Measurements from ENCODE around the gene CDH26. TPM values are rescaled to one million over a fixed set of nuclear protein-coding genes. Genes with fewer than 3 reads are reported as not detected.
A peak's percentile ranks its signal among the peaks of the same experiment; 100 is the strongest.

CDH26 gene
- total and polyA plus RNA-seq, 12 donors = 0.34 to 2.4 (median 0.89) TPM

- no peak for ATAC-seq
- H3K4me3 ChIP-seq = no peak overlapping the region
- H3K9me3 ChIP-seq = no peaks in the 10 kb centered on the region
- intact Hi-C loops (cut with DNase I) = loop anchor here in 1 of 10 donors (10.0 kb wide), 1 partner anchor 68 kb away; no protein-coding TSS in a partner anchor
- WGBS, 2 donors = 83 to 85% methylated on average over 7 of the region's 7 CpGs
- H3K27ac ChIP-seq = no peak overlapping the region
- no peak for DNase-seq
- no peaks in the 10 kb centered on the region for H3K36me3 ChIP-seq
- TF ChIP-seq, protein P1, sequence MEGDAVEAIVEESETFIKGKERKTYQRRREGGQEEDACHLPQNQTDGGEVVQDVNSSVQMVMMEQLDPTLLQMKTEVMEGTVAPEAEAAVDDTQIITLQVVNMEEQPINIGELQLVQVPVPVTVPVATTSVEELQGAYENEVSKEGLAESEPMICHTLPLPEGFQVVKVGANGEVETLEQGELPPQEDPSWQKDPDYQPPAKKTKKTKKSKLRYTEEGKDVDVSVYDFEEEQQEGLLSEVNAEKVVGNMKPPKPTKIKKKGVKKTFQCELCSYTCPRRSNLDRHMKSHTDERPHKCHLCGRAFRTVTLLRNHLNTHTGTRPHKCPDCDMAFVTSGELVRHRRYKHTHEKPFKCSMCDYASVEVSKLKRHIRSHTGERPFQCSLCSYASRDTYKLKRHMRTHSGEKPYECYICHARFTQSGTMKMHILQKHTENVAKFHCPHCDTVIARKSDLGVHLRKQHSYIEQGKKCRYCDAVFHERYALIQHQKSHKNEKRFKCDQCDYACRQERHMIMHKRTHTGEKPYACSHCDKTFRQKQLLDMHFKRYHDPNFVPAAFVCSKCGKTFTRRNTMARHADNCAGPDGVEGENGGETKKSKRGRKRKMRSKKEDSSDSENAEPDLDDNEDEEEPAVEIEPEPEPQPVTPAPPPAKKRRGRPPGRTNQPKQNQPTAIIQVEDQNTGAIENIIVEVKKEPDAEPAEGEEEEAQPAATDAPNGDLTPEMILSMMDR (IDR thresholded peaks at IDR 0.05) = no peak
- H3K4me1 ChIP-seq = peaks cover 0 to 29% (median 0%) of the 10 kb centered on the region in 9 donors
- H3K27me3 ChIP-seq = no peaks in the 10 kb centered on the region
Measured at GRCh38 chr20:59987135-59987534, 28.9 kb downstream of the CDH26 start.

GRCh38 chr20:59988141-59988540 lies 29.9 kb downstream of the CDH26 start:
- no peaks in the 10 kb centered on the region for H3K9me3 ChIP-seq
- 52 to 61% methylated on average over 5 of the region's 5 CpGs for WGBS, 2 donors
- H3K36me3 ChIP-seq = no peaks in the 10 kb centered on the region
- ATAC-seq (peak in 2 of 8 donors; percentile 30 to 37), DNase-seq (no peak)
- H3K27ac ChIP-seq = no peak overlapping the region
- no peaks in the 10 kb centered on the region for H3K27me3 ChIP-seq
- intact Hi-C loops (cut with DNase I) = loop anchor here in 1 of 10 donors (10.0 kb wide), 1 partner anchor 67 kb away; no protein-coding TSS in a partner anchor
- TF ChIP-seq, protein P1 (IDR thresholded peaks at IDR 0.05) = no peak
- no peak overlapping the region for H3K4me3 ChIP-seq
- peaks cover 0 to 29% (median 0%) of the 10 kb centered on the region in 9 donors for H3K4me1 ChIP-seq

- H3K4me3 ChIP-seq = no peak overlapping the region
- no peaks in the 10 kb centered on the region for H3K9me3 ChIP-seq
- 77 to 84% methylated on average over 4 of the region's 4 CpGs for WGBS, 2 donors
- TF ChIP-seq, protein P1 (IDR thresholded peaks at IDR 0.05) = no peak
- no peaks in the 10 kb centered on the region for H3K27me3 ChIP-seq
- H3K36me3 ChIP-seq = no peaks in the 10 kb centered on the region
- intact Hi-C loops (cut with DNase I) = no loop called here
- H3K27ac ChIP-seq = no peak overlapping the region
- ATAC-seq (no peak), DNase-seq (no peak)
- peaks cover 3 to 27% (median 14%) of the 10 kb centered on the region in 9 donors for H3K4me1 ChIP-seq
Measured at GRCh38 chr20:59992526-59993084, 34.4 kb downstream of the CDH26 start.

DNA sequence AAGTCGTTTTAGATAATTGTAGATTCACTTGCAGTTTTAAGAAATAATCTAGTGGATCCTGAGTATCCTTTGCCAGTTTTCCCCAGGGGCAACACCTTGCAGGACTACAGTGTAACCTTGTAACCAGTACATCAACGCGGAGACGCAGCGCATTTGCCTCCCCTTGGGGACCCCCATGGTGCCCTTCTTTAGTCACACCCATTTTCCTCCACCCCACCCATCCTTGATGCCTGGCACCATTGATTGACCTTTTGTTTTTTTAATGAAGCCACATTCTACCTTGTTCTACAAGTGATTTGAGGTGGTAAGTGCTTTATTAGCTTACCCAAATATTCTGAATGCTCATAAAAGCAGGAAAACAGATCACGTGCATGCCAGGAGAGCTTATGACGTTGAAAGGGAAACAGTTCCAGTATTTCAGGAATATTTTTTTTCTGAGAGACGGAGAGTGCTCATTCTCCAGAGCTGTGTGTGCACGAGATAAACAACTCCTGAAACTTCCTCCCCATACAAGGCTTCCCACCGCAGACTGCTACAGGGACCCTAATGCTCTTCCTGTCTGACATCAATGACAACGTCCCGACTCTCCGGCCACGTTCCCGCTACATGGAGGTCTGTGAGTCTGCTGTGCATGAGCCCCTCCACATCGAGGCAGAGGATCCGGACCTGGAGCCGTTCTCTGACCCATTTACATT lies 35.7 kb downstream of the CDH26 start:
- 36 to 52% methylated on average over 18 of the region's 18 CpGs for WGBS, 2 donors
- TF ChIP-seq, protein P1 (IDR thresholded peaks at IDR 0.05) = no peak
- peak in 4 of 8 donors; percentile 28 to 57 (median 36) for ATAC-seq
- no peak for DNase-seq
- Histone ChIP-seq H3K4me1 (peaks cover 3 to 25% (median 14%) of the 10 kb centered on the region in 9 donors), H3K36me3 (peaks cover 0 to 3% (median 0%) of the 10 kb centered on the region in 9 donors), H3K27ac (no peak overlapping the region), H3K4me3 (peak overlapping the region in 6 of 10 donors; percentile 3 to 30 (median 12)), H3K27me3 (no peaks in the 10 kb centered on the region), H3K9me3 (no peaks in the 10 kb centered on the region)
- intact Hi-C loops (cut with DNase I) = no loop called here
